ENCODE results near the gene KIAA0319L. TPM values are rescaled to one million over a fixed set of nuclear protein-coding genes. Genes with fewer than 3 reads are reported as not detected.

Gene KIAA0319L
- total RNA-seq, 1 experiment from 2014 or later = 72.0 TPM

DNA sequence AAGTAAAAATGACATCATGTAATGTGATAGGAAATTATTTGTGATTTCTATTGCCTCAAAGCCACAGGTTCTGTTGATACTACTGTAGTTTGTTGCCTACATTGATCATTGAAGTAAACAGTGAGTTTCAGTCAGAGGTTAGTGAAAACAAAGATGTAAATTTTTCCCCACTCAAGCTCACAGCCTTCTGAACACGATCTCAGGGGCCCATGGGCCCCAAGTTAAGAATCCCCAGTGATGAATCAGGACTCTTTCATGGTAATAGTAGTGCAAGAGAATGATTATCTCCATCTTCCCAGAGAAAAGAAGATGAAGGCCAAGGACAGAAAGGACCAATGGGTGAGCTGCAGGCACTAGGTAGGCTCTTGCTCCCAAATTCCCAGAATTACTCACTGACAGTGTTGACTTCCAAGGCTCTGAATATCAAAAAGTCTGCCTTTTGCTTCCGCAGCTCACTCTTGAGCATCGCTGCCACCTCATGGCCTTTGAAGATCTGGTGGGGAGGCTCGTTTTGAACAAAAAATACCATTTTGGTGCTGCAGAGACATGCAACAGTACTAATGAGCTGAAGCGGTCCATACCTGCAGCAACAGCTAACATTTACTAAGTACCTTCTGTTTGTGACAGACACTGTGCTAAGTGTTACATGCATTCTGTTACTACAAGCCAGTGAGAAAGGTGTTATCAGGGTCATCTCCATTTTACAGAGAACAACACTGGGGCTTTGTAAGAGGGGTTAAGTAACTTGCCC is 113.3 kb downstream of the KIAA0319L start:
- no peak for DNase-seq
- H3K9me3 ChIP-seq (ENCODE audit: insufficient read depth, low read depth) = no peaks in the 10 kb centered on the region
- TF ChIP-seq, protein P1, sequence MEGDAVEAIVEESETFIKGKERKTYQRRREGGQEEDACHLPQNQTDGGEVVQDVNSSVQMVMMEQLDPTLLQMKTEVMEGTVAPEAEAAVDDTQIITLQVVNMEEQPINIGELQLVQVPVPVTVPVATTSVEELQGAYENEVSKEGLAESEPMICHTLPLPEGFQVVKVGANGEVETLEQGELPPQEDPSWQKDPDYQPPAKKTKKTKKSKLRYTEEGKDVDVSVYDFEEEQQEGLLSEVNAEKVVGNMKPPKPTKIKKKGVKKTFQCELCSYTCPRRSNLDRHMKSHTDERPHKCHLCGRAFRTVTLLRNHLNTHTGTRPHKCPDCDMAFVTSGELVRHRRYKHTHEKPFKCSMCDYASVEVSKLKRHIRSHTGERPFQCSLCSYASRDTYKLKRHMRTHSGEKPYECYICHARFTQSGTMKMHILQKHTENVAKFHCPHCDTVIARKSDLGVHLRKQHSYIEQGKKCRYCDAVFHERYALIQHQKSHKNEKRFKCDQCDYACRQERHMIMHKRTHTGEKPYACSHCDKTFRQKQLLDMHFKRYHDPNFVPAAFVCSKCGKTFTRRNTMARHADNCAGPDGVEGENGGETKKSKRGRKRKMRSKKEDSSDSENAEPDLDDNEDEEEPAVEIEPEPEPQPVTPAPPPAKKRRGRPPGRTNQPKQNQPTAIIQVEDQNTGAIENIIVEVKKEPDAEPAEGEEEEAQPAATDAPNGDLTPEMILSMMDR (conservative IDR thresholded peaks at IDR 0.05) = no peak
- TF ChIP-seq EZH2 (IDR thresholded peaks at IDR 0.05; ENCODE audit: low read depth) = no peak
- BruUV-seq (replicated peaks) = no TSS peak
- H3K36me3 ChIP-seq (ENCODE audit: low read depth) = peaks cover 9% of the 10 kb centered on the region; the same call in 1 of the 2 replicates
- H3K79me2 ChIP-seq (ENCODE audit: low read depth) = no peaks in the 10 kb centered on the region
- no peak overlapping the region for H3K27ac ChIP-seq
- no peaks in the 10 kb centered on the region for H3K9me2 ChIP-seq (ENCODE audit: insufficient read depth)
- intact Hi-C loops (cut with micrococcal nuclease; ENCODE audit: unreplicated experiment) = no loop called here
- ChIA-PET CTCF (interaction anchor here (0.6 kb wide), 1 partner anchor 363 kb away, joined by 6 read pairs; no protein-coding TSS in a partner anchor), POLR2A (ENCODE audit: unreplicated experiment) (interaction anchor here (0.7 kb wide), 1 partner anchor 62 kb away, joined by 4 read pairs; no protein-coding TSS in a partner anchor)
- H3K4me1 ChIP-seq (replicated peaks; ENCODE audit: insufficient read depth) = peaks cover 19% of the 10 kb centered on the region
- no peaks in the 10 kb centered on the region for H3K27me3 ChIP-seq (ENCODE audit: insufficient read depth, low read depth)
- no peak overlapping the region for H3K4me2 ChIP-seq
- H3F3A ChIP-seq (ENCODE audit: insufficient read depth, low read depth) = peaks cover 9% of the 10 kb centered on the region
- no peak overlapping the region for H3K4me3 ChIP-seq
- 0 out of 2 replicates have a peak, but pooled peaks cover 3% of the 10 kb centered on the region for H4K20me1 ChIP-seq (ENCODE audit: insufficient read depth)
- H2AFZ ChIP-seq = no peak overlapping the region

DNA sequence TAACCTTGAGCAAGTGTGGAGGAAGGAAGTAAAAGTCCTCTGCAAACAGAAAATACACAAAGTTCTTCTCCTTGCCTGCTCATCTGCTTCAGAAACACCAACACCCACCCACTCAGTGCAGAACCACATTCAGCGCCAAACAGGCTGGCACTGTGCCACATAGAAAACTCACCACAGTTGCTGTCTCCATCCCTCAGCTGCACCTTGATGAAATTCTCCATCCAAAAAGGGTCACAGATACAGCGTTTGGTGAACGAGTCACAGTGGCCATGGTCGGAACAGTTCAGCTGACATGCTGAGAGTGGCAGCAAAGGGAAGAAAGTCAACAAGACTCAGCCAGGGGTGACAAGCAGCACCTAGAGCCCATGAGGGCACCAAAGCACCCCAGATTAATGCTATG is 114.5 kb downstream of the KIAA0319L start:
- Histone ChIP-seq H3K36me3 (ENCODE audit: low read depth) (peaks cover 9% of the 10 kb centered on the region; the same call in 1 of the 2 replicates), H3K4me2 (no peak overlapping the region), H3K27me3 (ENCODE audit: insufficient read depth, low read depth) (no peaks in the 10 kb centered on the region), H3K9me3 (ENCODE audit: insufficient read depth, low read depth) (no peaks in the 10 kb centered on the region), H2AFZ (no peak overlapping the region), H3K27ac (no peak overlapping the region), H3K4me1 (replicated peaks; ENCODE audit: insufficient read depth) (peaks cover 9% of the 10 kb centered on the region; the same call in 1 of the 2 replicates), H3F3A (ENCODE audit: insufficient read depth, low read depth) (peaks cover 4% of the 10 kb centered on the region; the same call in 1 of the 2 replicates), H3K4me3 (no peak overlapping the region), H3K9me2 (ENCODE audit: insufficient read depth) (no peaks in the 10 kb centered on the region), H3K79me2 (ENCODE audit: low read depth) (no peaks in the 10 kb centered on the region), H4K20me1 (ENCODE audit: insufficient read depth) (0 out of 2 replicates have a peak, but pooled peaks cover 3% of the 10 kb centered on the region)
- CTCF ChIA-PET = no interaction called here
- intact Hi-C loops (cut with micrococcal nuclease; ENCODE audit: unreplicated experiment) = no loop called here
- TF ChIP-seq, protein P1 (conservative IDR thresholded peaks at IDR 0.05) = no peak
- no peak for TF ChIP-seq EZH2 (IDR thresholded peaks at IDR 0.05; ENCODE audit: low read depth)
- BruUV-seq (replicated peaks) = no TSS peak
- DNase-seq = no peak
- POLR2A ChIA-PET (ENCODE audit: unreplicated experiment) = no interaction called here

DNA sequence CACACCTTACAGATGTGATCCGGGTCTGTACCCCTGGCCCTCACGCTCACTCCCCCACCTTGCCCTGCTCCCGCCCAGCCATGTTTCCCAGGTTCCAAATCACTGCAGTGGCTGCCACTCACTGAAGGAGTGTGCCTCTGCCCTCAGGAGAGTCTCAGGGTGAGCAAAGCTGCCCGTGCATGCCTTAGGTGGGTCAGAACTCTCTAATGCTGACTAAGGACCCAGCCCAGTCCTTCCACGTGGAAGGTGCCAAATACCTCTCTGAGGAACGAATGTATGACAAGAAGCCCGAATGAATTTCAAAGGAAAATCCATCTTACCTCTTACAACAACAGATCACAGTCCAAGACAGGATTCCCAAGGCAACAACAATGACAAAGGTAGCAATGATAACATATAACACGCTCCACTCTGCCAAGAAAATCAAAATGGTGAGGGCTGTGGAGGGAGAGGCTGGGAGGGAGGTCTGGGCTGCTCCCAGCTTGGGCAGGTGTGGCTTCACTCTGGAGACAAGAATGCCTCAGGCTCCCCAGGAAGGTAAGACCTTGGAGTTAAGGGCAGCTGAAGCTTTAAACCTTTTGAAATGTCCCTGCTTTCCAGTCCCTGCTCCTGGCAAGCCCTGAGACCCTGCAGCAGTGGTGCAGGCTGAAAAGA is 115.2 kb downstream of the KIAA0319L start:
- no peak overlapping the region for H3K4me3 ChIP-seq
- TF ChIP-seq, protein P1 (conservative IDR thresholded peaks at IDR 0.05) = no peak
- TF ChIP-seq EZH2 (IDR thresholded peaks at IDR 0.05; ENCODE audit: low read depth) = no peak
- no peaks in the 10 kb centered on the region for H3K9me3 ChIP-seq (ENCODE audit: insufficient read depth, low read depth)
- peaks cover 9% of the 10 kb centered on the region; the same call in 1 of the 2 replicates for H3K4me1 ChIP-seq (replicated peaks; ENCODE audit: insufficient read depth)
- H3K27ac ChIP-seq = no peak overlapping the region
- peaks cover 9% of the 10 kb centered on the region; the same call in 1 of the 2 replicates for H3K36me3 ChIP-seq (ENCODE audit: low read depth)
- no peak for DNase-seq
- H3F3A ChIP-seq (ENCODE audit: insufficient read depth, low read depth) = peaks cover 4% of the 10 kb centered on the region; the same call in 1 of the 2 replicates
- ChIA-PET CTCF (no interaction called here), POLR2A (ENCODE audit: unreplicated experiment) (no interaction called here)
- H3K27me3 ChIP-seq (ENCODE audit: insufficient read depth, low read depth) = no peaks in the 10 kb centered on the region
- BruUV-seq (replicated peaks) = no TSS peak
- H4K20me1 ChIP-seq (ENCODE audit: insufficient read depth) = 0 out of 2 replicates have a peak, but pooled peaks cover 3% of the 10 kb centered on the region
- intact Hi-C loops (cut with micrococcal nuclease; ENCODE audit: unreplicated experiment) = no loop called here
- no peak overlapping the region for H3K4me2 ChIP-seq
- H3K9me2 ChIP-seq (ENCODE audit: insufficient read depth) = no peaks in the 10 kb centered on the region
- no peaks in the 10 kb centered on the region for H3K79me2 ChIP-seq (ENCODE audit: low read depth)
- H2AFZ ChIP-seq = no peak overlapping the region
